Sigmoid colon (tissue), 7 donors: Measurements from ENCODE around the gene CPNE4. TPM values are rescaled to one million over a fixed set of nuclear protein-coding genes. Genes with fewer than 3 reads are reported as not detected.
A peak's percentile ranks its signal among the peaks of the same experiment; 100 is the strongest.

Experiments used
- DNase-seq: peaks from one replicate; pipeline ENCODE4 v3.0.0-alpha.2; 2019
- H3K27ac ChIP-seq, 4 donors: fragments of 200-600 bp; sonication (generic); one replicate each; pipeline ENCODE4 v1.5.1; 2016 to 2019; ENCODE audit warnings: mild to moderate bottlenecking in 1 of 4
- H3K27me3 ChIP-seq, 3 donors: fragments of 200-600 bp; sonication (generic); one replicate each; pipeline ENCODE4 v1.5.1; 2019; ENCODE audit warnings: mild to moderate bottlenecking in 1 of 3
- H3K36me3 ChIP-seq, 4 donors: fragments of 200-600 bp; sonication (generic); one replicate each; pipeline ENCODE4 v1.5.1; 2016 to 2019
- H3K4me1 ChIP-seq, 4 donors: fragments of 200-600 bp; sonication (generic); one replicate each; pipeline ENCODE4 v1.5.1; 2017 to 2019
- H3K4me3 ChIP-seq, 4 donors: fragments of 200-600 bp; sonication (generic); one replicate each; pipeline ENCODE4 v1.5.1; 2017 to 2019; ENCODE audit warnings: mild to moderate bottlenecking in 2 of 4, moderate library complexity in 1 of 4
- H3K9me3 ChIP-seq, 4 donors: fragments of 200-600 bp in 3 of 4; sonication (generic) in 3 of 4; one replicate each; pipeline versions ENCODE4 v1.5.1 to v1.6.1; 2013 to 2019
- EP300 ChIP-seq, 4 donors: sonication (generic); formaldehyde crosslinking; IDR thresholded peaks; one replicate each; pipeline ENCODE4 v1.6.1; 2017; ENCODE audit warnings: antibody characterized with exemption in 4 of 4
- POLR2A ChIP-seq, 2 donors: fragments of 450-650 bp; IDR thresholded peaks; one replicate each; pipeline ENCODE4 v1.6.1; 2016; ENCODE audit warnings: antibody characterized with exemption in 2 of 2, mild to moderate bottlenecking in 2 of 2, moderate library complexity in 2 of 2
- POLR2AphosphoS5 ChIP-seq, 4 donors: sonication (generic); formaldehyde crosslinking; IDR thresholded peaks; one replicate each; pipeline ENCODE4 v1.6.1; 2017; ENCODE audit warnings: antibody characterized with exemption in 4 of 4
- WGBS, 2 donors: extraction: QIAGEN DNeasy Blood & Tissue Kit; methylation state at CpG; one replicate each; pipeline ENCODE4 v1.1.7; 2013; 5-methylcytosine and 5-hydroxymethylcytosine counted together
- intact Hi-C: fragments of 100-400 bp; cut with DNase I; formaldehyde crosslinking; loops from one replicate; pipeline ENCODE4 v1.15.1; 2023
- polyA plus RNA-seq, 3 donors: library from polyadenylated mRNA; stranded (reverse); fragments of 200-250 nt; gene quantifications; one replicate each; pipeline ENCODE4 v1.2.3, GENCODE V29; 2013
- total RNA-seq, 4 donors: library from RNA; depleted of rRNA; stranded (reverse); fragments of >200 nt; gene quantifications; one replicate each; pipeline ENCODE4 v1.1.0, GENCODE V29; 2016
- TF ChIP-seq, protein P1 (sequence below), 4 experiments: fragments of 450-650 bp in 3 of 4; fragments of 200-600 bp in 1 of 4; IDR thresholded peaks; one replicate each; pipeline ENCODE4 v1.5.1; 2016 to 2019; ENCODE audit warnings: antibody characterized with exemption in 4 of 4, mild to moderate bottlenecking in 3 of 4, moderate library complexity in 2 of 4
- donor health status: healthy with polysubstance abuse.
- donor health status: Bipolar disorder and iron deficiency.
- donor health status: healthy.

CPNE4 gene
- total and polyA plus RNA-seq, 7 donors: 0.23 to 1.1 (median 0.54) TPM; not detected in 2

DNA sequence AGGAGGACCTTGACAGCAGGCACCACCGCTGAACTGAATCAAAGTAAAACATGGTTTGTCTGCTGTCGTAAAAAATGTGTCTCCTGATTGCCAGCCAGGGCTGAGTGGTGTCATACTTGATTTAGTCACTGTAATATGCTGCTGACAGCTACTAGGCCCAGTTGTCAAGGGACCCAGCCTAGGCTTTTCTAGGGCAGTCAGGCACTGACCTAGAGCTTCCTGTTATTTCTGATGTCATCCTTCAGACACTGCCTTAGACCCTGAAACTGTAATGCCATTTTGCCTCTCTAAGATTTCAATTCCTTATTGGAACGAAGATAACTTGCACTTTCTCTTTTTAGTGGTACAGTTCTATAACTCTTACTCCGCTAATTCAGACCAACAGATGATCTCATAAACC, 529.4 kb downstream of the CPNE4 start:
- Histone ChIP-seq H3K9me3 (no peaks in the 10 kb centered on the region), H3K4me3 (no peak overlapping the region), H3K4me1 (peaks cover 0 to 27% (median 21%) of the 10 kb centered on the region in 4 donors), H3K36me3 (peaks cover 0 to under 1% (median 0%) of the 10 kb centered on the region in 4 donors), H3K27me3 (no peaks in the 10 kb centered on the region), H3K27ac (no peak overlapping the region)
- intact Hi-C loops: loop anchor here (2.0 kb wide), 1 partner anchor 123 kb away; no protein-coding TSS in a partner anchor
- WGBS, 2 donors: 85% methylated on average over 4 of the region's 4 CpGs
- no peak for DNase-seq
- TF ChIP-seq POLR2AphosphoS5 (IDR thresholded peaks at IDR 0.05) (no peak), POLR2A (IDR thresholded peaks at IDR 0.05) (no peak), EP300 (IDR thresholded peaks at IDR 0.05) (no peak)
- TF ChIP-seq, protein P1, sequence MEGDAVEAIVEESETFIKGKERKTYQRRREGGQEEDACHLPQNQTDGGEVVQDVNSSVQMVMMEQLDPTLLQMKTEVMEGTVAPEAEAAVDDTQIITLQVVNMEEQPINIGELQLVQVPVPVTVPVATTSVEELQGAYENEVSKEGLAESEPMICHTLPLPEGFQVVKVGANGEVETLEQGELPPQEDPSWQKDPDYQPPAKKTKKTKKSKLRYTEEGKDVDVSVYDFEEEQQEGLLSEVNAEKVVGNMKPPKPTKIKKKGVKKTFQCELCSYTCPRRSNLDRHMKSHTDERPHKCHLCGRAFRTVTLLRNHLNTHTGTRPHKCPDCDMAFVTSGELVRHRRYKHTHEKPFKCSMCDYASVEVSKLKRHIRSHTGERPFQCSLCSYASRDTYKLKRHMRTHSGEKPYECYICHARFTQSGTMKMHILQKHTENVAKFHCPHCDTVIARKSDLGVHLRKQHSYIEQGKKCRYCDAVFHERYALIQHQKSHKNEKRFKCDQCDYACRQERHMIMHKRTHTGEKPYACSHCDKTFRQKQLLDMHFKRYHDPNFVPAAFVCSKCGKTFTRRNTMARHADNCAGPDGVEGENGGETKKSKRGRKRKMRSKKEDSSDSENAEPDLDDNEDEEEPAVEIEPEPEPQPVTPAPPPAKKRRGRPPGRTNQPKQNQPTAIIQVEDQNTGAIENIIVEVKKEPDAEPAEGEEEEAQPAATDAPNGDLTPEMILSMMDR (IDR thresholded peaks at IDR 0.05): no peak

DNA sequence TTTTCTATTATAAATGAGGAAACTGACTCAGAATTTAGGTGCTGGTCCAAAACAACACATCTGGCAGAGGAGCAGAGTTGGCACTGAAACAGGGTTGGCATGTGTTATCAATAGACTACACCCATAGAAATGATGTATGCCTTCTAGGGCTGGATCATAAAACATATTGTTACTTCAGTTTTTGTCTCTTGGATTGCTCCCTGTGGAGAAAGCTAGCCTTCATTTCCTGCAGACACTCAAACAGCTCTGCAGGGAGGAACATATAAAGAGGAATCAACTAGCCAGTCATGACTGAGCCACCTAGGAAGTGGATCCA, 531.5 kb downstream of the CPNE4 start:
- TF ChIP-seq EP300 (IDR thresholded peaks at IDR 0.05) (no peak), POLR2AphosphoS5 (IDR thresholded peaks at IDR 0.05) (no peak), POLR2A (IDR thresholded peaks at IDR 0.05) (no peak)
- TF ChIP-seq, protein P1 (IDR thresholded peaks at IDR 0.05): no peak
- peaks cover 0 to 22% (median 0%) of the 10 kb centered on the region in 4 donors for H3K36me3 ChIP-seq
- intact Hi-C loops: no loop called here
- H3K4me3 ChIP-seq: peak overlapping the region; percentile 58 to 97 (median 80)
- H3K27ac ChIP-seq: peak overlapping the region; percentile 70 to 86 (median 74)
- no peak for DNase-seq
- no peaks in the 10 kb centered on the region for H3K9me3 ChIP-seq
- no peaks in the 10 kb centered on the region for H3K27me3 ChIP-seq
- H3K4me1 ChIP-seq: peaks cover 0 to 27% (median 21%) of the 10 kb centered on the region in 4 donors

DNA sequence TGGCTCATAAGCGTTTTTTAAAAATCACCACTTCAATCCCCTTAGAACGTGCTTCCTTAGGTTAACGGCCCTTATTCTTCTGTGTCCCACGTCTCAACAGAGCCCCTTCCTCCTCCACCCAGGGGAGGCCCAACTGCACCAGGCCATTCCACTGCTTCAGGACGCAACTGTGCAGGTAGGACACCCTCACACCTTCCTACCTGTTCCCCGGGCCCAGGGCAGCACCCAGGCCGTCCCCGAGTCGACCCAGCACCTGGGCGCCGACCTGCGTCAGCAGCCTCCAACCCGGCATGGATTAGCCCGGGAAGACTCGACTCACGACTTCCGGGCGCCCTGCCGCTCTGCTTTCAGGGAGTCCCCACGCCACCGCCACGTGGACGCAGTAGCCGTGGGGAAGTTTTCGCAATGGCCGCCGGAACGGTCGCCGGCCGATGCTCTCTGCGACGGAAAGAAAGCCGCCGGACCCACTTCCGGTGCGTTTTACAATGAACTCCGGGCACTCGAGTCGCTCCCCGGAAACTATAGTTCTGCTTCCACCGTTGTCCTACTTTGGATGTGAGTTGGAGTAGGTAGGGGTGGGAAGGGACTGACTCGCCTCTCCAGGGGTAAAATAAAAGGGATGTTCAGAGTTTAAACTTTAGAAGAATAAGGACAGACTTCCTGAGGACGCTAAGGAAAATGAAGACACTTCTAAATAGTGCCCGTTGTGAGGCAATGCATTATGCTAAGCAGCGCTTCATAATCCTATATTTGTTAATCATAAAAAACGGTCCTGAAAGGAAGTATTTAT, 532.1 kb downstream of the CPNE4 start, which contains the start of gene MRPL3:
Gene MRPL3, minus strand, starts transcription at position 442 of the 790 bp plus-strand sequence. Its CDS starts 150 bp downstream, at position 292.
- Histone ChIP-seq H3K27ac (peak within 1 kb of the TSS; percentile 70 to 86 (median 74)), H3K27me3 (no peaks in the 10 kb centered on the region), H3K9me3 (no peaks in the 10 kb centered on the region), H3K36me3 (peaks cover 0 to 28% (median 3%) of the 10 kb centered on the region in 4 donors), H3K4me3 (peak within 1 kb of the TSS; percentile 58 to 97 (median 80)), H3K4me1 (peaks cover 0 to 27% (median 21%) of the 10 kb centered on the region in 4 donors)
- intact Hi-C loops: no loop called here
- TF ChIP-seq, protein P1 (IDR thresholded peaks at IDR 0.05): no peak
- TF ChIP-seq POLR2AphosphoS5 (IDR thresholded peaks at IDR 0.05): peak; percentile 53 to 82 (median 73)
- TF ChIP-seq POLR2A (IDR thresholded peaks at IDR 0.05): peak in 1 of 2 donors; percentile 22
- no peak for TF ChIP-seq EP300 (IDR thresholded peaks at IDR 0.05)
- WGBS, 2 donors: 1 to 2% methylated on average over 47 of the region's 47 CpGs
- DNase-seq: peak; percentile 92

DNA sequence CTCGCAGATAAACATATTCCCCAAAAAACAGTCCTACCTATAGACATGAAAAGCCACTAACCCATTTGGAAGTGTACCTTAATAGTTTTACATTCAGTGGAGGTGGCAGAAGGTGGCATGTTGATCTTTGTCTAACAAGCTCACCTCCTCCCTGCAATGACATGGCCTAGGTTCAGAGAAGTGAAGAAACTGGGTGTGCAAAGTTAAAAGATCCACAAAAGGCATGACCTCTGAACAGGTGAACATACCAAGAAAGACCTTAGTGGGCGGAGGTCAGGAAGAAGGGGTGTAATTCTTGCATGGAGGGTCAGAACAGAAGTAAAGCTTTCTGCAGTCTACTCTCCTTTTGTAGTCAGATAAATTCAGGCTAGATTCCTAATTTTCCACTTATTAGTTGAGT, 532.9 kb downstream of the CPNE4 start:
- no peak for DNase-seq
- peak overlapping the region; percentile 58 to 97 (median 80) for H3K4me3 ChIP-seq
- intact Hi-C loops: no loop called here
- 25 to 49% methylated on average over 2 of the region's 2 CpGs for WGBS, 2 donors
- no peaks in the 10 kb centered on the region for H3K9me3 ChIP-seq
- peak overlapping the region; percentile 70 to 86 (median 74) for H3K27ac ChIP-seq
- H3K36me3 ChIP-seq: peaks cover 0 to 36% (median 7%) of the 10 kb centered on the region in 4 donors
- TF ChIP-seq EP300 (IDR thresholded peaks at IDR 0.05): no peak
- TF ChIP-seq POLR2AphosphoS5 (IDR thresholded peaks at IDR 0.05): no peak
- TF ChIP-seq POLR2A (IDR thresholded peaks at IDR 0.05): no peak
- no peaks in the 10 kb centered on the region for H3K27me3 ChIP-seq
- H3K4me1 ChIP-seq: peaks cover 0 to 27% (median 21%) of the 10 kb centered on the region in 4 donors

DNA sequence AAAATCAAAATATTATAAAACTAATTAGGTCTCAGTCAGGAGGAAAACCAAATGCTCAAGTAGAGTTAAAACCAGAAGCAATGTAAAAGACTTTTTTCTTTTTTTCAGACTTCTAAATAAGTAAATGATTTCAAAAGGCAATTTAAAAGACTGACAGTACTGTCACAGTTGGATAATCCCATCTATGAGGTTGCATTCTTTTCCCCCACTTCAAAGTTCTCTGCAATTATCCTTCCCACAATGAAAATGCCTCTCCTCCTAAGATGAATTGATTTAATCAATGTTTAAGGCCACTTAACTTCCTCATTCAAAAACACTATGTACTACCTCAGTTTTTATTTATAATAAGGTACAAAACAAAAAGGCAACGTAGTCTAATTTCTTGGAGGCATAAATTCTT, 540.1 kb downstream of the CPNE4 start:
- TF ChIP-seq POLR2AphosphoS5 (IDR thresholded peaks at IDR 0.05): no peak
- TF ChIP-seq EP300 (IDR thresholded peaks at IDR 0.05): no peak
- TF ChIP-seq, protein P1 (IDR thresholded peaks at IDR 0.05): no peak
- TF ChIP-seq POLR2A (IDR thresholded peaks at IDR 0.05): no peak
- H3K4me1 ChIP-seq: no peaks in the 10 kb centered on the region
- H3K9me3 ChIP-seq: no peaks in the 10 kb centered on the region
- no peak overlapping the region for H3K4me3 ChIP-seq
- intact Hi-C loops: no loop called here
- no peak for DNase-seq
- no peak overlapping the region for H3K27ac ChIP-seq
- peaks cover 0 to 91% (median 13%) of the 10 kb centered on the region in 4 donors for H3K36me3 ChIP-seq
- 94 to 96% methylated on average over 1 of the region's 1 CpG for WGBS, 2 donors
- no peaks in the 10 kb centered on the region for H3K27me3 ChIP-seq
